ENCODE measurements around the gene GRPEL2.

GRCh38 chr5:149386166-149386565 is 40.9 kb downstream of the GRPEL2 start:
- TF ChIP-seq CTCF (IDR thresholded peaks at IDR 0.05 in 8 of 11, conservative IDR thresholded peaks at IDR 0.05 in 3 of 11) (no peak), POLR2A (IDR thresholded peaks at IDR 0.05) (no peak), POLR2AphosphoS5 (IDR thresholded peaks at IDR 0.05) (no peak)

Data from spleen (tissue), 7 donors.